Adrenal gland (tissue), 5 donors: ENCODE measurements around the gene DLK1.

ENCODE experiments used
- POLR2A ChIP-seq, 2 donors: fragments of 450-650 bp; IDR thresholded peaks; one replicate each; pipeline ENCODE4 v1.6.1; 2017; ENCODE audit warnings: antibody characterized with exemption in 2 of 2, mild to moderate bottlenecking in 2 of 2, moderate library complexity in 1 of 2
- TF ChIP-seq, protein P1 (sequence below), 6 experiments: fragments of 450-650 bp in 4 of 6; fragments of 200-600 bp in 2 of 6; sonication (generic) in 1 of 6; IDR thresholded peaks; 1 replicate in 5 of 6; 2 replicates in 1 of 6; pipeline versions ENCODE4 v1.5.1 to v1.8.0; 2016 to 2021; ENCODE audit warnings: antibody characterized with exemption in 6 of 6, mild to moderate bottlenecking in 2 of 6, moderate library complexity in 1 of 6
- donor health status: DM: no; HTN: no; CAD: no.

DNA sequence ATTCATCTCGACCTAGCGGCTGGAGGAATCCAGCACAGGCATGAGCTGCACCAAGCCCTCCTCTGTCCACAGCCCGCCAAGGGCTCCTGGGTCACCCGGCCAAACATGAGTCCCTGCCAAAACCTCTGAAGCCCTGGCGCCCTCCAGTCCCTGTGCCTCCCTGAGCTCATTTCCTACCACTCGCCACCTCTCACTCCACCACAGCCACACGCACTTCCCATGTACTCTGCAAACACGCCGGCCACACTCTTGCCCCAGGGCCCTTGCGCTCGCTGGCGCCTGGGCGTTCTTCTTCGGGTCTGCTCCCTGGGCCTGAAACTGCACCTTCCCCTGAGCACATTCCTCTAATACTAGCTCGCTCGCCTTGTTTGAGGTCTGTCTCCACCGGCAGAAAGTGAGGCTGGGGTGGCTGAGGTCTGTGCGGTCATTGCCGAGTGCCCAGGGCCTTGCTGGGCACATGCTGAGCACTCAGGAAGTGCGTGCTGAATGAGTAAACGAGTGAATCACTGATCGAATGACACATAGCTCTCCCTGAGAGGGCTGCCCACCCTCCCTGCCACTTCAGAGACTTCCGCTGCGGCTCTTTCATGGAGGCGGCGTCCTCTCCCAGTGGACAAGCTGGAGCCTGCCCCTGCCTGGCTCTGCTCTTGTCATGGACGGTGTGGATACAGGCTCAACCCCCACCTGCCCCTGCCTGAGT, 33.7 kb upstream of the DLK1 start:
- TF ChIP-seq, protein P1, sequence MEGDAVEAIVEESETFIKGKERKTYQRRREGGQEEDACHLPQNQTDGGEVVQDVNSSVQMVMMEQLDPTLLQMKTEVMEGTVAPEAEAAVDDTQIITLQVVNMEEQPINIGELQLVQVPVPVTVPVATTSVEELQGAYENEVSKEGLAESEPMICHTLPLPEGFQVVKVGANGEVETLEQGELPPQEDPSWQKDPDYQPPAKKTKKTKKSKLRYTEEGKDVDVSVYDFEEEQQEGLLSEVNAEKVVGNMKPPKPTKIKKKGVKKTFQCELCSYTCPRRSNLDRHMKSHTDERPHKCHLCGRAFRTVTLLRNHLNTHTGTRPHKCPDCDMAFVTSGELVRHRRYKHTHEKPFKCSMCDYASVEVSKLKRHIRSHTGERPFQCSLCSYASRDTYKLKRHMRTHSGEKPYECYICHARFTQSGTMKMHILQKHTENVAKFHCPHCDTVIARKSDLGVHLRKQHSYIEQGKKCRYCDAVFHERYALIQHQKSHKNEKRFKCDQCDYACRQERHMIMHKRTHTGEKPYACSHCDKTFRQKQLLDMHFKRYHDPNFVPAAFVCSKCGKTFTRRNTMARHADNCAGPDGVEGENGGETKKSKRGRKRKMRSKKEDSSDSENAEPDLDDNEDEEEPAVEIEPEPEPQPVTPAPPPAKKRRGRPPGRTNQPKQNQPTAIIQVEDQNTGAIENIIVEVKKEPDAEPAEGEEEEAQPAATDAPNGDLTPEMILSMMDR (IDR thresholded peaks at IDR 0.05): no peak
- TF ChIP-seq POLR2A (IDR thresholded peaks at IDR 0.05): peak in 1 of 2 donors; percentile 83
